ENCODE results near the gene HMGXB4.

HMGXB4 gene

GRCh38 chr22:35258191-35258988, 1.1 kb downstream of the HMGXB4 start:
- TF ChIP-seq EZH2 (IDR thresholded peaks at IDR 0.05; ENCODE audit: borderline replicate concordance, low read length) (no peak), CTCF (IDR thresholded peaks at IDR 0.05; ENCODE audit: low read length) (no peak)
- peaks cover 30% of the 10 kb centered on the region for H3K79me2 ChIP-seq (ENCODE audit: insufficient read depth, low read length)
- H3K4me1 ChIP-seq (ENCODE audit: insufficient read depth, low read length, severe bottlenecking) = peaks cover 25% of the 10 kb centered on the region
- H2AFZ ChIP-seq (ENCODE audit: low read length) = no peak overlapping the region
- H3K36me3 ChIP-seq (ENCODE audit: insufficient read depth, low read length) = peaks cover 30% of the 10 kb centered on the region
- no peaks in the 10 kb centered on the region for H3K27me3 ChIP-seq (ENCODE audit: insufficient read depth, low read length)
- peak overlapping the region; percentile 17 for H3K27ac ChIP-seq (ENCODE audit: low read depth, low read length, poor library complexity, severe bottlenecking)
- H3K4me2 ChIP-seq (ENCODE audit: low read length) = peak overlapping the region; percentile 99
- H3F3A ChIP-seq (ENCODE audit: insufficient read depth, low read length) = no peaks in the 10 kb centered on the region
- H3K9me2 ChIP-seq (ENCODE audit: low read depth, low read length) = no peaks in the 10 kb centered on the region
- no peaks in the 10 kb centered on the region for H3K9me3 ChIP-seq (ENCODE audit: low read length)
- H4K20me1 ChIP-seq (ENCODE audit: insufficient read depth, low read length) = no peaks in the 10 kb centered on the region
- H3K9ac ChIP-seq (ENCODE audit: low read length) = peak overlapping the region; percentile 99
- peak overlapping the region; percentile 95 for H3K4me3 ChIP-seq (ENCODE audit: low read depth, low read length, poor library complexity, severe bottlenecking)

GRCh38 chr22:35264986-35265385, 7.7 kb downstream of the HMGXB4 start:
- Histone ChIP-seq H3F3A (ENCODE audit: insufficient read depth, low read length) (no peaks in the 10 kb centered on the region), H3K9me2 (ENCODE audit: low read depth, low read length) (no peaks in the 10 kb centered on the region), H2AFZ (ENCODE audit: low read length) (no peak overlapping the region), H3K27me3 (ENCODE audit: insufficient read depth, low read length) (no peaks in the 10 kb centered on the region), H3K9me3 (ENCODE audit: low read length) (no peaks in the 10 kb centered on the region), H3K4me1 (ENCODE audit: insufficient read depth, low read length, severe bottlenecking) (peaks cover under 1% of the 10 kb centered on the region), H4K20me1 (ENCODE audit: insufficient read depth, low read length) (no peaks in the 10 kb centered on the region), H3K4me2 (ENCODE audit: low read length) (no peak overlapping the region), H3K36me3 (ENCODE audit: insufficient read depth, low read length) (peaks cover 86% of the 10 kb centered on the region), H3K79me2 (ENCODE audit: insufficient read depth, low read length) (peaks cover 15% of the 10 kb centered on the region), H3K9ac (ENCODE audit: low read length) (no peak overlapping the region), H3K27ac (ENCODE audit: low read depth, low read length, poor library complexity, severe bottlenecking) (no peak overlapping the region), H3K4me3 (ENCODE audit: low read depth, low read length, poor library complexity, severe bottlenecking) (no peak overlapping the region)
- TF ChIP-seq EZH2 (IDR thresholded peaks at IDR 0.05; ENCODE audit: borderline replicate concordance, low read length) (no peak), CTCF (IDR thresholded peaks at IDR 0.05; ENCODE audit: low read length) (no peak)

GRCh38 chr22:35266277-35266676, 9.0 kb downstream of the HMGXB4 start:
- no peak overlapping the region for H3K4me3 ChIP-seq (ENCODE audit: low read depth, low read length, poor library complexity, severe bottlenecking)
- H2AFZ ChIP-seq (ENCODE audit: low read length) = no peak overlapping the region
- H3K9ac ChIP-seq (ENCODE audit: low read length) = no peak overlapping the region
- H3K27ac ChIP-seq (ENCODE audit: low read depth, low read length, poor library complexity, severe bottlenecking) = no peak overlapping the region
- H4K20me1 ChIP-seq (ENCODE audit: insufficient read depth, low read length) = no peaks in the 10 kb centered on the region
- no peak overlapping the region for H3K4me2 ChIP-seq (ENCODE audit: low read length)
- no peaks in the 10 kb centered on the region for H3K27me3 ChIP-seq (ENCODE audit: insufficient read depth, low read length)
- H3K4me1 ChIP-seq (ENCODE audit: insufficient read depth, low read length, severe bottlenecking) = no peaks in the 10 kb centered on the region
- H3K9me3 ChIP-seq (ENCODE audit: low read length) = no peaks in the 10 kb centered on the region
- no peaks in the 10 kb centered on the region for H3F3A ChIP-seq (ENCODE audit: insufficient read depth, low read length)
- H3K36me3 ChIP-seq (ENCODE audit: insufficient read depth, low read length) = peaks cover 94% of the 10 kb centered on the region
- H3K9me2 ChIP-seq (ENCODE audit: low read depth, low read length) = no peaks in the 10 kb centered on the region
- peaks cover 6% of the 10 kb centered on the region for H3K79me2 ChIP-seq (ENCODE audit: insufficient read depth, low read length)
- no peak for TF ChIP-seq EZH2 (IDR thresholded peaks at IDR 0.05; ENCODE audit: borderline replicate concordance, low read length)
- TF ChIP-seq CTCF (IDR thresholded peaks at IDR 0.05; ENCODE audit: low read length) = no peak

Data from OCI-LY1 (cell line).